SU-DHL-6 (cell line): ENCODE results near the gene MCTP1.

Experiments used
- H2AFZ ChIP-seq: fragments of 200-600 bp; sonication (generic); 2 replicates; pipeline ENCODE4 v1.6.1; 2014; ENCODE audit warnings: low read depth, mild to moderate bottlenecking, moderate library complexity, mixed read lengths, antibody characterized with exemption, low read length; ENCODE audit not compliant: severe bottlenecking
- H3F3A ChIP-seq: fragments of 200-600 bp; shearing (Covaris generic); 2 replicates; pipeline ENCODE4 v1.6.0; 2016; ENCODE audit warnings: antibody characterized with exemption, mild to moderate bottlenecking; ENCODE audit not compliant: insufficient read depth
- H3K27ac ChIP-seq: fragments of 200-600 bp; sonication (generic); 2 replicates; pipeline ENCODE4 v1.5.1; 2016; ENCODE audit warnings: low read depth, mild to moderate bottlenecking, low read length, moderate library complexity, mixed read lengths
- H3K27me3 ChIP-seq: fragments of 200-600 bp; sonication (generic), shearing (Covaris generic); 2 replicates; pipeline ENCODE4 v1.6.0; 2014; ENCODE audit warnings: mild to moderate bottlenecking, low read length
- H3K36me3 ChIP-seq: fragments of 200-600 bp; sonication (generic); 2 replicates; pipeline ENCODE4 v1.6.1; 2014; ENCODE audit warnings: mild to moderate bottlenecking, low read length, mixed read lengths
- H3K4me2 ChIP-seq: fragments of 300-600, 200-600 bp; shearing (Covaris generic), sonication (generic); 2 replicates; pipeline ENCODE4 v1.6.0; 2014; ENCODE audit warnings: low read length, low read depth, mild to moderate bottlenecking; ENCODE audit not compliant: poor library complexity, severe bottlenecking
- H3K4me3 ChIP-seq: fragments of 200-600 bp; sonication (generic); 2 replicates; pipeline ENCODE4 v1.5.1; 2014; ENCODE audit warnings: antibody characterized with exemption, low read length, mild to moderate bottlenecking, mixed read lengths; ENCODE audit not compliant: insufficient read depth, poor library complexity, severe bottlenecking
- H3K79me2 ChIP-seq: fragments of 200-600 bp; sonication (generic); 2 replicates; pipeline ENCODE4 v1.6.1; 2014; ENCODE audit warnings: mild to moderate bottlenecking, low read length, moderate library complexity; ENCODE audit not compliant: insufficient read depth
- H3K9ac ChIP-seq: fragments of 200-600 bp; sonication (generic); 2 replicates; pipeline ENCODE4 v1.7.0; 2014; ENCODE audit warnings: mild to moderate bottlenecking, low read length
- H3K9me2 ChIP-seq: fragments of 200-600 bp; sonication (generic); replicated peaks from 2 replicates; pipeline ENCODE4 v1.6.1; 2014; ENCODE audit warnings: low read length; ENCODE audit not compliant: insufficient read depth
- H3K9me3 ChIP-seq: fragments of 200-600 bp; sonication (generic); 2 replicates; pipeline ENCODE4 v1.6.1; 2014; ENCODE audit warnings: low read length, mixed read lengths; ENCODE audit not compliant: insufficient read depth
- H4K20me1 ChIP-seq: fragments of 200-600 bp; sonication (generic); 2 replicates; pipeline ENCODE4 v1.6.1; 2014; ENCODE audit warnings: low read depth, mild to moderate bottlenecking, antibody characterized with exemption, low read length, moderate library complexity, mixed read lengths
- EZH2phosphoT487 ChIP-seq: fragments of 200-600 bp; sonication (generic), shearing (Covaris generic); conservative IDR thresholded peaks from 2 replicates; pipeline ENCODE4 v1.6.1; 2018; ENCODE audit warnings: mild to moderate bottlenecking, antibody characterized with exemption, low read length, moderate library complexity, mixed read lengths
- TF ChIP-seq, protein P1 (sequence below): fragments of 200-600 bp; sonication (generic); IDR thresholded peaks from one replicate; pipeline ENCODE4 v1.5.1; 2017; ENCODE audit warnings: antibody characterized with exemption, mild to moderate bottlenecking, low read length, moderate library complexity; ENCODE audit not compliant: insufficient read depth, poor library complexity, severe bottlenecking

The MCTP1 gene

DNA sequence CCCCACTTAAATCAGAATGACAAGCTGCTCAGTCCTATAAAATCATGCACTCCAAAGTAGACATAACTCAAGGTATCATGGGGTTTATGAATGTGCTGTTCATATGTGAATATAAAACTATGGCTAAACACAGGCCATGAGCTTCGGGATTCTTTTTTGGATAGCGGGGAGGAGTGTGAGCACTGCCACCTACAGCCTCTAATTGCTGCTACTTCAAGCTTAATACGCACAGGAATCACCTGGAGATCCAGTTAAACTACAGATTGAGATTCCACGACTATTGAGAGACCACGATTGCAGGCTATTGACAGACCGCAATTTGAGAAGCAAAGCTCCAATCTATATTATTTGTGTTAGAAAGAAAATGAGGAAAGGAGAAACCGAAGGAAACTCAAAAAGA lies 231.6 kb downstream of the MCTP1 start:
- H3K9ac ChIP-seq: no peak overlapping the region
- H3K4me3 ChIP-seq: no peak overlapping the region
- H4K20me1 ChIP-seq: no peaks in the 10 kb centered on the region
- TF ChIP-seq, protein P1, sequence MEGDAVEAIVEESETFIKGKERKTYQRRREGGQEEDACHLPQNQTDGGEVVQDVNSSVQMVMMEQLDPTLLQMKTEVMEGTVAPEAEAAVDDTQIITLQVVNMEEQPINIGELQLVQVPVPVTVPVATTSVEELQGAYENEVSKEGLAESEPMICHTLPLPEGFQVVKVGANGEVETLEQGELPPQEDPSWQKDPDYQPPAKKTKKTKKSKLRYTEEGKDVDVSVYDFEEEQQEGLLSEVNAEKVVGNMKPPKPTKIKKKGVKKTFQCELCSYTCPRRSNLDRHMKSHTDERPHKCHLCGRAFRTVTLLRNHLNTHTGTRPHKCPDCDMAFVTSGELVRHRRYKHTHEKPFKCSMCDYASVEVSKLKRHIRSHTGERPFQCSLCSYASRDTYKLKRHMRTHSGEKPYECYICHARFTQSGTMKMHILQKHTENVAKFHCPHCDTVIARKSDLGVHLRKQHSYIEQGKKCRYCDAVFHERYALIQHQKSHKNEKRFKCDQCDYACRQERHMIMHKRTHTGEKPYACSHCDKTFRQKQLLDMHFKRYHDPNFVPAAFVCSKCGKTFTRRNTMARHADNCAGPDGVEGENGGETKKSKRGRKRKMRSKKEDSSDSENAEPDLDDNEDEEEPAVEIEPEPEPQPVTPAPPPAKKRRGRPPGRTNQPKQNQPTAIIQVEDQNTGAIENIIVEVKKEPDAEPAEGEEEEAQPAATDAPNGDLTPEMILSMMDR: no peak
- TF ChIP-seq EZH2phosphoT487: no peak
- no peaks in the 10 kb centered on the region for H3K9me3 ChIP-seq
- H3K4me2 ChIP-seq: no peak overlapping the region
- H3K36me3 ChIP-seq: no peaks in the 10 kb centered on the region
- no peaks in the 10 kb centered on the region for H3F3A ChIP-seq
- no peak overlapping the region for H2AFZ ChIP-seq
- peaks cover 4% of the 10 kb centered on the region; the same call in 1 of the 2 replicates for H3K9me2 ChIP-seq
- no peak overlapping the region for H3K27ac ChIP-seq
- no peaks in the 10 kb centered on the region for H3K79me2 ChIP-seq
- H3K27me3 ChIP-seq: no peaks in the 10 kb centered on the region

DNA sequence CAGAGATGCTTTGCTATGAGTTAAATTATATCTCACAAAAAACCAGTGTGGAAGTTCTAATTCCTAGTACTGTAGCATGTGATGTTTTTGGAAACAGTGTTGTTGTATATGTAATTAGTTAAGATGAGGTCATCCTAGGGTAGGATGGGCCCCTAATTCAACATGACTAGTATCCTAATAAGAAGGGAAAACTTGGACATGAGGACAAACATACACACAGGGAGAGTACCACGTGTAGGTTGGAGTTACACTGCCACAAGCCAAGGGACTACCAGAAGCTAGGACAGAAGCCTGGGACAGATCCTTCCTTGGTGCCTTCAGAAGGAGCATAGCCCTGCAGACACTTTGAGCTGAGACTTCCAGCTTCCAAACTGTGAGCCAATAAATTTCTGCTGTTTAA lies 234.2 kb downstream of the MCTP1 start:
- no peaks in the 10 kb centered on the region for H4K20me1 ChIP-seq
- H3F3A ChIP-seq: no peaks in the 10 kb centered on the region
- TF ChIP-seq EZH2phosphoT487: no peak
- TF ChIP-seq, protein P1: no peak
- H3K9me3 ChIP-seq: no peaks in the 10 kb centered on the region
- H3K9me2 ChIP-seq: peaks cover 4% of the 10 kb centered on the region; the same call in 1 of the 2 replicates
- H3K27ac ChIP-seq: no peak overlapping the region
- no peak overlapping the region for H3K4me2 ChIP-seq
- H3K27me3 ChIP-seq: no peaks in the 10 kb centered on the region
- H2AFZ ChIP-seq: no peak overlapping the region
- H3K36me3 ChIP-seq: no peaks in the 10 kb centered on the region
- no peaks in the 10 kb centered on the region for H3K79me2 ChIP-seq
- H3K9ac ChIP-seq: no peak overlapping the region
- H3K4me3 ChIP-seq: no peak overlapping the region

DNA sequence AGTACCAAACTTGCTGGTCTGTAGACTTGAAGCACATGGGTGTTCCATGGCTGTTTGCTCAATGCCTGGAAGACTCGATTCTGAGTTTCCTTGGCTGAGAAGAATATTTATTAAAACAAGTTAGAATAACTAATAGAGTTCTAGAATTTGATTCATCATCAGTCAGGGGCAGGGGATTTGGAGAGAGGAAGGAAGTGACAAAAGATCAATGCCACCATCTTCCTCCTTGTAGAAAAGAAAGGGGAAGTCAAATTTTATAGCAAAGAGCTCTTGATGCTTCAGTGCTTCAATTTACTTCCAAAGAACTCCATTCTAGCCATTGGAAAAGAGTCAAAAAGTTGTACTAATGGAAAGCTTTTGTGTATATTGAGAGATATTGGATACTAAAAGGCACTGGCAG lies 236.3 kb downstream of the MCTP1 start:
- no peak overlapping the region for H3K4me3 ChIP-seq
- H3K9me3 ChIP-seq: no peaks in the 10 kb centered on the region
- H3K36me3 ChIP-seq: no peaks in the 10 kb centered on the region

More for the DNA sequence above, 236.3 kb downstream of the MCTP1 start:
- Histone ChIP-seq H3F3A (no peaks in the 10 kb centered on the region), H3K9ac (no peak overlapping the region), H3K4me2 (no peak overlapping the region), H4K20me1 (no peaks in the 10 kb centered on the region), H3K27me3 (no peaks in the 10 kb centered on the region), H2AFZ (no peak overlapping the region), H3K9me2 (peaks cover 4% of the 10 kb centered on the region; the same call in 1 of the 2 replicates), H3K27ac (no peak overlapping the region), H3K79me2 (no peaks in the 10 kb centered on the region)
- TF ChIP-seq, protein P1: no peak
- TF ChIP-seq EZH2phosphoT487: no peak
